Endothelial cell of umbilical vein (primary cell): ENCODE measurements around the gene SLC22A4. TPM values are rescaled to one million over a fixed set of nuclear protein-coding genes. Genes with fewer than 3 reads are reported as not detected.
A peak's percentile ranks its signal among the peaks of the same experiment; 100 is the strongest.

Experiments used
- BruUV-seq: library from RNA; stranded (reverse); fragments of 400-500 nt; replicated peaks from 2 replicates; lab custom pipeline; 2021; lab: Mats Ljungman, UMichigan
- CTCF ChIA-PET: fragments of 300-600, 350-600 bp; sonication (Branson Sonifier 250); formaldehyde crosslinking; loops from one replicate; lab custom pipeline; 2021; ENCODE audit warnings: antibody characterized with exemption, inconsistent platforms; lab: Charles Lee
- POLR2A ChIA-PET: fragments of 300-600, 350-600 bp; sonication (Branson Sonifier 250); formaldehyde crosslinking; loops from one replicate; lab custom pipeline; 2021; ENCODE audit warnings: antibody characterized with exemption, inconsistent platforms; lab: Charles Lee
- DNase-seq: peaks from one replicate; pipeline ENCODE4 v3.0.0-alpha.2; 2011; ENCODE audit warnings: low read depth, low spot score
- FAIRE-seq: peaks from 2 replicates; lab custom pipeline; 2011; peaks lifted over from hg19 to GRCh38; lab: Jason Lieb, UNC
- H2AFZ ChIP-seq: 2 replicates; pipeline ENCODE4 v1.6.0; 2012; ENCODE audit warnings: low read depth, low read length, control low read depth, inconsistent platforms
- H3K27ac ChIP-seq: 2 replicates; pipeline ENCODE4 v1.5.1; 2011; ENCODE audit warnings: low read depth, mild to moderate bottlenecking, control low read depth, low read length, moderate library complexity; ENCODE audit not compliant: insufficient read depth
- H3K27me3 ChIP-seq, 2 experiments: 2 replicates each; pipeline versions ENCODE4 v1.6.0 to v1.6.1; 2011; ENCODE audit warnings: low read length in 2 of 2, mixed read lengths in 1 of 2; ENCODE audit not compliant: control insufficient read depth in 2 of 2, insufficient read depth in 2 of 2
- H3K36me3 ChIP-seq, 2 experiments: 2 replicates in 1 of 2; 3 replicates in 1 of 2; pipeline ENCODE4 v1.5.1; 2011; ENCODE audit warnings: low read length in 2 of 2, mild to moderate bottlenecking in 1 of 2, moderate library complexity in 1 of 2; ENCODE audit not compliant: control insufficient read depth in 2 of 2, insufficient read depth in 2 of 2; ENCODE audit errors: extremely low read depth in 1 of 2
- H3K4me1 ChIP-seq: 3 replicates; pipeline ENCODE4 v1.5.1; 2011; ENCODE audit warnings: mild to moderate bottlenecking, low read length; ENCODE audit not compliant: control insufficient read depth, insufficient read depth; ENCODE audit errors: extremely low read depth
- H3K4me2 ChIP-seq: 2 replicates; pipeline ENCODE4 v1.6.1; 2011; ENCODE audit warnings: low read length, control low read depth, mixed read lengths; ENCODE audit not compliant: insufficient read depth
- H3K4me3 ChIP-seq, 3 experiments: fragments of 200-600 bp in 1 of 3; sonication (generic), shearing (Covaris generic) in 1 of 3; replicated peaks in 1 of 3; 2 replicates each; pipeline ENCODE4 v1.5.1; 2011 to 2016; ENCODE audit warnings: control low read depth in 3 of 3, low read length in 3 of 3, mild to moderate bottlenecking in 2 of 3, inconsistent platforms in 1 of 3, low read depth in 1 of 3, moderate library complexity in 1 of 3; ENCODE audit not compliant: insufficient read depth in 1 of 3
- H3K79me2 ChIP-seq: 2 replicates; pipeline ENCODE4 v1.6.0; 2012; ENCODE audit warnings: low read length, inconsistent platforms; ENCODE audit not compliant: control insufficient read depth, insufficient read depth
- H3K9ac ChIP-seq: replicated peaks from 2 replicates; pipeline ENCODE3; 2011; ENCODE audit warnings: low read length, control low read depth; ENCODE audit not compliant: insufficient read depth; ENCODE audit errors: extremely low read depth
- H3K9me1 ChIP-seq: replicated peaks from 3 replicates; pipeline ENCODE4 v1.6.0; 2011; ENCODE audit warnings: mild to moderate bottlenecking, low read length; ENCODE audit not compliant: control insufficient read depth, insufficient read depth; ENCODE audit errors: extremely low read depth
- H3K9me3 ChIP-seq: replicated peaks from 2 replicates; pipeline ENCODE4 v1.5.1; 2012; ENCODE audit warnings: low read length, inconsistent platforms; ENCODE audit not compliant: control insufficient read depth, insufficient read depth
- H4K20me1 ChIP-seq: replicated peaks from 2 replicates; pipeline ENCODE3; 2011; ENCODE audit warnings: mild to moderate bottlenecking, low read length; ENCODE audit not compliant: control insufficient read depth, insufficient read depth; ENCODE audit errors: extremely low read depth
- CTCF ChIP-seq, 2 donors: IDR thresholded peaks; 1 replicate in 1 of 2; 2 replicates in 1 of 2; pipeline ENCODE4 v1.5.1; 2011; ENCODE audit warnings: low read length in 2 of 2, mild to moderate bottlenecking in 2 of 2, moderate library complexity in 2 of 2, control low read depth in 1 of 2, inconsistent platforms in 1 of 2, low read depth in 1 of 2; ENCODE audit not compliant: insufficient read depth in 1 of 2; ENCODE audit errors: extremely low read depth in 1 of 2
- FOS ChIP-seq: IDR thresholded peaks from 2 replicates; pipeline ENCODE4 v1.6.1; 2011; ENCODE audit warnings: mild to moderate bottlenecking, low read length, moderate library complexity, borderline replicate concordance; ENCODE audit not compliant: insufficient read depth
- dilution Hi-C: fragments of 300-500 bp; cut with MboI; formaldehyde crosslinking; loops from one replicate; pipeline ENCODE4 v1.15.0; 2019; ENCODE audit warnings: low sequenced_read_pairs; ENCODE audit not compliant: extremely low pct_ligation_motif_present
- intact Hi-C: fragments of 100-400 bp; cut with micrococcal nuclease; formaldehyde crosslinking; loops from one replicate; pipeline ENCODE4 v1.10.0; 2022
- polyA plus RNA-seq, 4 experiments: library from polyadenylated mRNA; depleted of rRNA in 3 of 4; stranded (reverse) in 3 of 4; unstranded in 1 of 4; fragments of >200 nt; gene quantifications; 2 replicates each; pipeline versions ENCODE4 v1.2.1 to v1.2.3, GENCODE V29; 2011 to 2012; ENCODE audit warnings: missing spikeins in 1 of 4
- total RNA-seq: library from RNA; stranded (reverse); gene quantifications from 2 replicates; pipeline ENCODE4 v1.2.3, GENCODE V29; 2021

SLC22A4 gene
- total and polyA plus RNA-seq, 2 donors (not counting 3 experiments of a cell fraction or from before 2014, with no cell fraction given): 4.9 to 6.9 TPM

GRCh38 chr5:132385326-132386105, 91.3 kb downstream of the SLC22A4 start:
- BruUV-seq: no TSS peak
- POLR2A ChIA-PET: no interaction called here
- Histone ChIP-seq H3K79me2 (no peaks in the 10 kb centered on the region), H4K20me1 (no peaks in the 10 kb centered on the region), H3K4me2 (no peak overlapping the region), H3K9me3 (no peaks in the 10 kb centered on the region), H3K9me1 (no peaks in the 10 kb centered on the region), H3K9ac (no peak overlapping the region), H3K4me1 (peaks cover 46% of the 10 kb centered on the region), H3K27ac (no peak overlapping the region), H2AFZ (peak overlapping the region; percentile 68), H3K36me3 (no peaks in the 10 kb centered on the region), H3K4me3 (no peak overlapping the region), H3K27me3 (no peaks in the 10 kb centered on the region)
- dilution Hi-C loops (no loop called here), intact Hi-C loops (loop anchor here (1.0 to 10.0 kb wide), 14 partner anchors 113 to 859 kb away; partner anchors contain the start of genes GDF9, HSPA4, IL13 and RAD50)
- CTCF ChIA-PET: interaction anchor here (1.0 to 5.9 kb wide), 13 partner anchors 21 to 902 kb away, joined by 3 to 220 read pairs (median 7); partner anchors contain the start of gene IRF1
- FAIRE-seq (peak; percentile 69), DNase-seq (peak; percentile 78)
- TF ChIP-seq FOS (no peak), CTCF (IDR thresholded peaks at IDR 0.05; ENCODE audit: extremely low read depth in 1 of 2, insufficient read depth in 1 of 2, low read depth in 1 of 2, low read length in 2 of 2) (peak; percentile 64 to 82)
